Left renal pelvis (tissue), 4 donors: ENCODE measurements around the gene VPS11. TPM values are rescaled to one million over a fixed set of nuclear protein-coding genes. Genes with fewer than 3 reads are reported as not detected.

ENCODE experiments used
- DNase-seq, 4 donors: peaks; one replicate each; pipeline ENCODE4 v3.0.0-alpha.2; 2013; ENCODE audit warnings: low read depth in 4 of 4, low spot score in 3 of 4
- polyA plus RNA-seq, 4 donors: library from polyadenylated mRNA; unstranded; fragments of 120-200 nt; gene quantifications; one replicate each; pipeline ENCODE4 v1.2.1, GENCODE V29; 2013; ENCODE audit not compliant: insufficient read length in 4 of 4

Gene VPS11
- polyA plus RNA-seq, 4 donors = 45.9 to 67.0 (median 52.1) TPM

GRCh38 chr11:119078675-119079420 is 11.2 kb downstream of the VPS11 start:
- no peak for DNase-seq

- no peak for DNase-seq
Observed at GRCh38 chr11:119081682-119082260, 14.2 kb downstream of the VPS11 start.

- DNase-seq = peak; percentile 88 to 95 (median 92)
Observed at GRCh38 chr11:119084663-119085436, 17.2 kb downstream of the VPS11 start, which contains the start of gene HMBS. Gene HMBS, plus strand, starts transcription at chr11:119084881. Its CDS starts 153 bp downstream, at chr11:119085034.

- no peak for DNase-seq
Observed at GRCh38 chr11:119085437-119085847, 17.8 kb downstream of the VPS11 start.

GRCh38 chr11:119087123-119087522 is 19.5 kb downstream of the VPS11 start:
- DNase-seq = no peak

GRCh38 chr11:119087747-119088241 is 20.2 kb downstream of the VPS11 start:
- DNase-seq = no peak

GRCh38 chr11:119088406-119088805 is 20.8 kb downstream of the VPS11 start:
- DNase-seq = no peak

- DNase-seq = no peak
Observed at GRCh38 chr11:119089319-119089718, 21.7 kb downstream of the VPS11 start.

- no peak for DNase-seq
Observed at GRCh38 chr11:119091178-119091577, 23.6 kb downstream of the VPS11 start.

GRCh38 chr11:119091966-119092879 is 24.6 kb downstream of the VPS11 start:
- no peak for DNase-seq

GRCh38 chr11:119092880-119093842 is 25.5 kb downstream of the VPS11 start:
- DNase-seq = no peak

GRCh38 chr11:119093942-119094815 is 26.6 kb downstream of the VPS11 start:
- no peak for DNase-seq

GRCh38 chr11:119094816-119095065 is 27.1 kb downstream of the VPS11 start:
- peak in 2 of 4 donors; percentile 62 for DNase-seq

- peak; percentile 98 to 100 (median 99) for DNase-seq
Observed at GRCh38 chr11:119095066-119095880, 27.7 kb downstream of the VPS11 start.

GRCh38 chr11:119099711-119100110 is 32.1 kb downstream of the VPS11 start:
- no peak for DNase-seq

GRCh38 chr11:119100246-119100970 is 32.8 kb downstream of the VPS11 start:
- no peak for DNase-seq
